GM23338 (cell line): ENCODE measurements around the gene EYA2. TPM values are rescaled to one million over a fixed set of nuclear protein-coding genes. Genes with fewer than 3 reads are reported as not detected.

Experiments used
- ATAC-seq: fragments of 200-7000 bp; cut with Tn5 transposase; 3 replicates; pipeline ENCODE4 v1.9.1; 2020
- DNase-seq: peaks from one replicate; pipeline ENCODE4 v3.0.0-alpha.2; 2015; ENCODE audit warnings: low spot score
- H2AFZ ChIP-seq: fragments of 200-600 bp; sonication (generic); 2 replicates; pipeline ENCODE4 v1.8.0; 2016; ENCODE audit warnings: antibody characterized with exemption, mild to moderate bottlenecking, moderate library complexity
- H3F3A ChIP-seq: fragments of 200-600 bp; sonication (generic); replicated peaks from 2 replicates; pipeline ENCODE4 v1.8.0; 2017; ENCODE audit warnings: antibody characterized with exemption, mixed run types, low read depth
- H3K27ac ChIP-seq: fragments of 200-600 bp; sonication (generic); 2 replicates; pipeline ENCODE4 v1.6.1; 2016; ENCODE audit warnings: low read depth
- H3K27me3 ChIP-seq: fragments of 200-600 bp; sonication (generic); 2 replicates; pipeline ENCODE4 v1.8.0; 2016; ENCODE audit warnings: mild to moderate bottlenecking, mixed run types, moderate library complexity; ENCODE audit not compliant: insufficient read depth
- H3K36me3 ChIP-seq: fragments of 200-600 bp; sonication (generic); 2 replicates; pipeline ENCODE4 v1.8.0; 2016; ENCODE audit warnings: mild to moderate bottlenecking; ENCODE audit not compliant: insufficient read depth
- H3K4me1 ChIP-seq: fragments of 200-600 bp; sonication (generic); 2 replicates; pipeline ENCODE4 v1.8.0; 2016; ENCODE audit warnings: mild to moderate bottlenecking, moderate library complexity; ENCODE audit not compliant: insufficient read depth
- H3K4me2 ChIP-seq: fragments of 200-600 bp; sonication (generic); 2 replicates; pipeline ENCODE4 v1.7.1; 2017; ENCODE audit warnings: mixed run types
- H3K4me3 ChIP-seq: fragments of 200-600 bp; sonication (generic); 2 replicates; pipeline ENCODE4 v1.6.1; 2016; ENCODE audit warnings: mixed run types
- H3K79me2 ChIP-seq: fragments of 200-600 bp; sonication (generic); replicated peaks from 2 replicates; pipeline ENCODE4 v1.8.0; 2017; ENCODE audit warnings: mild to moderate bottlenecking; ENCODE audit not compliant: insufficient read depth
- H3K9me2 ChIP-seq: fragments of 200-600 bp; sonication (generic); 2 replicates; pipeline ENCODE4 v1.8.0; 2017; ENCODE audit not compliant: insufficient read depth
- H4K20me1 ChIP-seq: fragments of 200-600 bp; sonication (generic); replicated peaks from 2 replicates; pipeline ENCODE4 v1.8.0; 2017; ENCODE audit warnings: mild to moderate bottlenecking; ENCODE audit not compliant: insufficient read depth
- H3K27ac Mint-ChIP-seq: 2 replicates; pipeline ENCODE4 v1.8.0; 2020; ENCODE audit warnings: inconsistent platforms, mild to moderate bottlenecking, moderate library complexity, mixed read lengths
- H3K27me3 Mint-ChIP-seq: 3 replicates; pipeline ENCODE4 v1.8.0; 2022; ENCODE audit warnings: low read depth, mild to moderate bottlenecking, moderate library complexity, mixed read lengths, inconsistent platforms; ENCODE audit not compliant: insufficient read depth, poor library complexity
- H3K36me3 Mint-ChIP-seq: 3 replicates; pipeline ENCODE4 v1.8.0; 2021; ENCODE audit warnings: low read depth, mild to moderate bottlenecking, inconsistent platforms, moderate library complexity, mixed read lengths
- H3K4me1 Mint-ChIP-seq: 3 replicates; pipeline ENCODE4 v1.8.0; 2020; ENCODE audit warnings: mild to moderate bottlenecking, inconsistent platforms, mixed read lengths
- H3K4me3 Mint-ChIP-seq: 3 replicates; pipeline ENCODE4 v1.8.0; 2021; ENCODE audit warnings: moderate library complexity, mild to moderate bottlenecking, inconsistent platforms, mixed read lengths
- H3K9me3 Mint-ChIP-seq: 3 replicates; pipeline ENCODE4 v1.8.0; 2020; ENCODE audit warnings: moderate library complexity, mild to moderate bottlenecking, inconsistent platforms, mixed read lengths
- CREB1 ChIP-seq: fragments of 250-450 bp; sonication (Bioruptor Pico); IDR thresholded peaks from 2 replicates; pipeline ENCODE4 v1.5.0; 2020; ENCODE audit warnings: low read depth, mild to moderate bottlenecking, moderate library complexity
- EZH2 ChIP-seq: fragments of 200-600 bp; sonication (generic); IDR thresholded peaks from one replicate; pipeline ENCODE4 v1.8.0; 2017; ENCODE audit warnings: antibody characterized with exemption, mild to moderate bottlenecking, low read depth; ENCODE audit not compliant: unreplicated experiment
- EZH2phosphoT487 ChIP-seq: fragments of 200-600 bp; sonication (generic); IDR thresholded peaks from one replicate; pipeline ENCODE4 v1.8.1; 2018; ENCODE audit warnings: antibody characterized with exemption; ENCODE audit not compliant: unreplicated experiment
- JUNB ChIP-seq: IDR thresholded peaks from one replicate; pipeline ENCODE4 v1.6.1; 2016; ENCODE audit warnings: antibody characterized with exemption; ENCODE audit not compliant: unreplicated experiment
- NANOG ChIP-seq: IDR thresholded peaks from 2 replicates; pipeline ENCODE4 v1.6.1; 2016; ENCODE audit warnings: antibody characterized with exemption, borderline replicate concordance
- POLR2AphosphoS5 ChIP-seq: IDR thresholded peaks from 2 replicates; pipeline ENCODE4 v1.6.1; 2016; ENCODE audit warnings: antibody characterized with exemption, low read depth
- ZNF331 ChIP-seq: fragments of 250-450 bp; sonication (Bioruptor Pico); IDR thresholded peaks from 2 replicates; pipeline ENCODE4 v1.5.0; 2020; ENCODE audit warnings: low read depth, mild to moderate bottlenecking, moderate library complexity
- polyA plus RNA-seq: library from polyadenylated mRNA; unstranded; fragments of >200 nt; fragmentation: Nextera tagmentation; extraction: Ambion mirVana; gene quantifications from 2 replicates; pipeline ENCODE4 v1.2.1, GENCODE V29; 2016
- total RNA-seq: library from RNA; depleted of rRNA; stranded (reverse); fragments of >200 nt; shearing (Covaris generic); gene quantifications from 2 replicates; pipeline ENCODE4 v1.2.3, GENCODE V29; 2014
- TF ChIP-seq, protein P1 (sequence below), 2 experiments: fragments of 200-600 bp in 1 of 2; sonication (generic) in 1 of 2; conservative IDR thresholded peaks; 2 replicates each; pipeline versions ENCODE4 v1.5.1 to v1.6.1; 2016 to 2017; ENCODE audit warnings: antibody characterized with exemption in 2 of 2, low read depth in 2 of 2, mild to moderate bottlenecking in 2 of 2, moderate library complexity in 1 of 2
- TF ChIP-seq, protein P2 (sequence below): IDR thresholded peaks from 2 replicates; pipeline ENCODE4 v1.6.1; 2016; ENCODE audit warnings: antibody characterized with exemption

Gene EYA2
- total and polyA plus RNA-seq, 2 experiments from 2014 or later: 0.50 to 0.56 TPM

DNA sequence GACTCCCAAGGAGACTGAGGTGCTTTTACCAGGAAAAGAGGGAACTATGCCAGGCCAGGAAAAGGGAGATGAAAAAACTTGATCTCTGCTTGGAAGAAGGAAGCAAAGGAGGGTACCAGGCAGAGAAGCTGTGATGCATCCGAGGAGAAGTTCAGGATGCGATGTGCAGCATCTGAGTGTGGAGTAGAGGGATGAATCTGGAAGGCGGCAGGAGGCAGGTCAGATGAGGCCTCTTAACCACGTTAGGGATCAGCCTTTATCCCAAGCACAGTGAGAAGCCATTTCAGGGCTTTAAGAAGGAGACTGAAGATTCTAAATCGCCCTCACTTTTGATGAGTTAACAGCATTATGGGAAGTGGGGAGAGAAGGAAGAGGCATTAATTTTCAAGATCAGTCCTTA lies 44.9 kb upstream of the EYA2 start:
- Mint-ChIP-seq H3K27me3 (peaks cover 1% of the 10 kb centered on the region), H3K4me1 (no peaks in the 10 kb centered on the region), H3K36me3 (no peaks in the 10 kb centered on the region), H3K9me3 (peaks cover 2% of the 10 kb centered on the region; the same call in 2 of the 3 replicates), H3K27ac (no peak overlapping the region), H3K4me3 (no peak overlapping the region)
- H3K79me2 ChIP-seq: no peaks in the 10 kb centered on the region
- no peak overlapping the region for H3K4me2 ChIP-seq
- no peaks in the 10 kb centered on the region for H3K9me2 ChIP-seq
- H3K27me3 ChIP-seq: no peaks in the 10 kb centered on the region
- DNase-seq: no peak
- H2AFZ ChIP-seq: peak overlapping the region; percentile 52; the same call in 1 of the 2 replicates
- no peaks in the 10 kb centered on the region for H3F3A ChIP-seq
- ATAC-seq: no peak
- H3K27ac ChIP-seq: no peak overlapping the region
- H4K20me1 ChIP-seq: no peaks in the 10 kb centered on the region
- H3K4me3 ChIP-seq: no peak overlapping the region
- no peaks in the 10 kb centered on the region for H3K4me1 ChIP-seq
- TF ChIP-seq NANOG (no peak), EZH2 (no peak), POLR2AphosphoS5 (no peak)
- no peaks in the 10 kb centered on the region for H3K36me3 ChIP-seq

- Histone ChIP-seq H3K27ac (no peak overlapping the region), H3K79me2 (no peaks in the 10 kb centered on the region), H3K4me3 (no peak overlapping the region), H3K27me3 (no peaks in the 10 kb centered on the region), H3K4me1 (no peaks in the 10 kb centered on the region), H2AFZ (peak overlapping the region; percentile 52; the same call in 1 of the 2 replicates), H3F3A (no peaks in the 10 kb centered on the region), H4K20me1 (no peaks in the 10 kb centered on the region), H3K36me3 (no peaks in the 10 kb centered on the region), H3K4me2 (no peak overlapping the region), H3K9me2 (no peaks in the 10 kb centered on the region)
- ATAC-seq (no peak), DNase-seq (no peak)
- Mint-ChIP-seq H3K9me3 (peaks cover 2% of the 10 kb centered on the region; the same call in 2 of the 3 replicates), H3K36me3 (no peaks in the 10 kb centered on the region), H3K27ac (no peak overlapping the region), H3K4me1 (no peaks in the 10 kb centered on the region), H3K4me3 (no peak overlapping the region), H3K27me3 (peaks cover 2% of the 10 kb centered on the region)
- TF ChIP-seq NANOG (no peak), ZNF331 (no peak), POLR2AphosphoS5 (no peak), CREB1 (CRISPR knock-in tag) (no peak), JUNB (no peak), EZH2 (no peak), EZH2phosphoT487 (no peak)
- TF ChIP-seq, protein P1, sequence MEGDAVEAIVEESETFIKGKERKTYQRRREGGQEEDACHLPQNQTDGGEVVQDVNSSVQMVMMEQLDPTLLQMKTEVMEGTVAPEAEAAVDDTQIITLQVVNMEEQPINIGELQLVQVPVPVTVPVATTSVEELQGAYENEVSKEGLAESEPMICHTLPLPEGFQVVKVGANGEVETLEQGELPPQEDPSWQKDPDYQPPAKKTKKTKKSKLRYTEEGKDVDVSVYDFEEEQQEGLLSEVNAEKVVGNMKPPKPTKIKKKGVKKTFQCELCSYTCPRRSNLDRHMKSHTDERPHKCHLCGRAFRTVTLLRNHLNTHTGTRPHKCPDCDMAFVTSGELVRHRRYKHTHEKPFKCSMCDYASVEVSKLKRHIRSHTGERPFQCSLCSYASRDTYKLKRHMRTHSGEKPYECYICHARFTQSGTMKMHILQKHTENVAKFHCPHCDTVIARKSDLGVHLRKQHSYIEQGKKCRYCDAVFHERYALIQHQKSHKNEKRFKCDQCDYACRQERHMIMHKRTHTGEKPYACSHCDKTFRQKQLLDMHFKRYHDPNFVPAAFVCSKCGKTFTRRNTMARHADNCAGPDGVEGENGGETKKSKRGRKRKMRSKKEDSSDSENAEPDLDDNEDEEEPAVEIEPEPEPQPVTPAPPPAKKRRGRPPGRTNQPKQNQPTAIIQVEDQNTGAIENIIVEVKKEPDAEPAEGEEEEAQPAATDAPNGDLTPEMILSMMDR (conservative IDR thresholded peaks at IDR 0.05; ENCODE audit: low read depth in 2 of 2): no peak
- TF ChIP-seq, protein P2, sequence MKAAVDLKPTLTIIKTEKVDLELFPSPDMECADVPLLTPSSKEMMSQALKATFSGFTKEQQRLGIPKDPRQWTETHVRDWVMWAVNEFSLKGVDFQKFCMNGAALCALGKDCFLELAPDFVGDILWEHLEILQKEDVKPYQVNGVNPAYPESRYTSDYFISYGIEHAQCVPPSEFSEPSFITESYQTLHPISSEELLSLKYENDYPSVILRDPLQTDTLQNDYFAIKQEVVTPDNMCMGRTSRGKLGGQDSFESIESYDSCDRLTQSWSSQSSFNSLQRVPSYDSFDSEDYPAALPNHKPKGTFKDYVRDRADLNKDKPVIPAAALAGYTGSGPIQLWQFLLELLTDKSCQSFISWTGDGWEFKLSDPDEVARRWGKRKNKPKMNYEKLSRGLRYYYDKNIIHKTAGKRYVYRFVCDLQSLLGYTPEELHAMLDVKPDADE: no peak
Observed at GRCh38 chr20:46850416-46850815, 44.2 kb upstream of the EYA2 start.
